ENCODE measurements around the gene ZNF200. TPM values are rescaled to one million over a fixed set of nuclear protein-coding genes. Genes with fewer than 3 reads are reported as not detected.
A peak's percentile ranks its signal among the peaks of the same experiment; 100 is the strongest.

The ZNF200 gene
- total and polyA plus RNA-seq, 3 donors from 2014 or later, result 41.9 to 48.3 (median 45.2) TPM

GRCh38 chr16:3179651-3180050 is 55.3 kb downstream of the ZNF200 start:
- intact Hi-C loops (cut with DNase I; ENCODE audit: low total_unique reads), result no loop called here
- H3K36me3 ChIP-seq (ENCODE audit: low read depth, missing control alignments), result no peaks in the 10 kb centered on the region
- TF ChIP-seq POLR2A (IDR thresholded peaks at IDR 0.05), result no peak
- TF ChIP-seq, protein P1, sequence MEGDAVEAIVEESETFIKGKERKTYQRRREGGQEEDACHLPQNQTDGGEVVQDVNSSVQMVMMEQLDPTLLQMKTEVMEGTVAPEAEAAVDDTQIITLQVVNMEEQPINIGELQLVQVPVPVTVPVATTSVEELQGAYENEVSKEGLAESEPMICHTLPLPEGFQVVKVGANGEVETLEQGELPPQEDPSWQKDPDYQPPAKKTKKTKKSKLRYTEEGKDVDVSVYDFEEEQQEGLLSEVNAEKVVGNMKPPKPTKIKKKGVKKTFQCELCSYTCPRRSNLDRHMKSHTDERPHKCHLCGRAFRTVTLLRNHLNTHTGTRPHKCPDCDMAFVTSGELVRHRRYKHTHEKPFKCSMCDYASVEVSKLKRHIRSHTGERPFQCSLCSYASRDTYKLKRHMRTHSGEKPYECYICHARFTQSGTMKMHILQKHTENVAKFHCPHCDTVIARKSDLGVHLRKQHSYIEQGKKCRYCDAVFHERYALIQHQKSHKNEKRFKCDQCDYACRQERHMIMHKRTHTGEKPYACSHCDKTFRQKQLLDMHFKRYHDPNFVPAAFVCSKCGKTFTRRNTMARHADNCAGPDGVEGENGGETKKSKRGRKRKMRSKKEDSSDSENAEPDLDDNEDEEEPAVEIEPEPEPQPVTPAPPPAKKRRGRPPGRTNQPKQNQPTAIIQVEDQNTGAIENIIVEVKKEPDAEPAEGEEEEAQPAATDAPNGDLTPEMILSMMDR (IDR thresholded peaks at IDR 0.05), result no peak
- H3K4me3 ChIP-seq, result no peak overlapping the region
- 73 to 75% methylated on average over 8 of the region's 8 CpGs for WGBS, 2 donors
- H3K9me3 ChIP-seq, result no peaks in the 10 kb centered on the region
- DNase-seq, result no peak
- peaks cover 8% of the 10 kb centered on the region for H3K27me3 ChIP-seq
- H3K27ac ChIP-seq, result no peak overlapping the region
- peaks cover 5% of the 10 kb centered on the region for H3K4me1 ChIP-seq

DNA sequence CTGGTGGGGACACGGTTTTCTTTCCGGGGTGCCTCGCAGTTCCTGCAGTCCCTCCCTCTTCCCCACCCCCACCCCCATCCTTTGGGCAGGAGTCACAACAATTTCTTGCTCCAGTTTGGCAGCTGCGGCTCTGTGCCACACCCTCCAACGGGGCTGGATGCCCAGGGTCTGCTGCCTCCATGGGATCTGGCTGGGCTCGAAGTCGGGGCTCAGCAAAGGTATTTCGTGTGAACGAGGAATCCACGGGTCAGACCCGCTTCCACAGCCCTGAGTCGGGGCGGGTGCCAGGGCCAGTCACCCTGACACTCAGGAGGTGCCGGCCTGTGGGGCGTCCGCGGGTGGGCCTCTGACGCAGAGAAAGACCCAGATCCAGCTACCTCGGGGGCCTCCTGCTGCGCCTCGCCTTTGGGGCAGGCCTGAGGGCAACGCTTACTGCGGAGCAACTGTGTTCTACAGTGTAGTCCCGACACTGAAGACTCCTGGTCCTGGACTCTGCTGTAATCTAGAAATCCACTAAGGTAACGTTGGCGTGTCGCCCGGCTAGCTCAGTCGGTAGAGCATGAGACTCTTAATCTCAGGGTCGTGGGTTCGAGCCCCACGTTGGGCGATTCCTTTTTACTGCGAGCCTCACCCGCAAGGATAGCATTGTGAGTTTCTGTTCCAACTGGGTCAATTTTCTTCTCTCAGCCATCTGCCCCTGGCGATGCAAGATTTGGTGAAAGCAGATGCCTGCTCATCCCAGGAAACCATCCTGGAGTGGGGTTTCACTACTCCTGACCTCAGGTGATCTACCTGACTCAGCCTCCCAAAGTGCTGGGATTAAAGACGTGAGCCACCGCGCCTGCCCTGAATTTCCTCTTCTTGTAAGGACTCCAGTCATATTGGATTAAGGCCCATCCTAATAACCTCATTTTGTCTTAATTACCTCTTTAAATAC is 59.5 kb downstream of the ZNF200 start:
- Histone ChIP-seq H3K9me3 (no peaks in the 10 kb centered on the region), H3K4me3 (peak overlapping the region in 1 of 2 donors; percentile 8), H3K4me1 (peaks cover 7% of the 10 kb centered on the region), H3K27ac (no peak overlapping the region), H3K27me3 (no peaks in the 10 kb centered on the region), H3K36me3 (ENCODE audit: low read depth, missing control alignments) (no peaks in the 10 kb centered on the region)
- TF ChIP-seq, protein P1 (IDR thresholded peaks at IDR 0.05), result no peak
- intact Hi-C loops (cut with DNase I; ENCODE audit: low total_unique reads), result no loop called here
- DNase-seq, result no peak
- 11% methylated on average over 18 to 28 of the region's 39 CpGs for WGBS, 2 donors

DNA sequence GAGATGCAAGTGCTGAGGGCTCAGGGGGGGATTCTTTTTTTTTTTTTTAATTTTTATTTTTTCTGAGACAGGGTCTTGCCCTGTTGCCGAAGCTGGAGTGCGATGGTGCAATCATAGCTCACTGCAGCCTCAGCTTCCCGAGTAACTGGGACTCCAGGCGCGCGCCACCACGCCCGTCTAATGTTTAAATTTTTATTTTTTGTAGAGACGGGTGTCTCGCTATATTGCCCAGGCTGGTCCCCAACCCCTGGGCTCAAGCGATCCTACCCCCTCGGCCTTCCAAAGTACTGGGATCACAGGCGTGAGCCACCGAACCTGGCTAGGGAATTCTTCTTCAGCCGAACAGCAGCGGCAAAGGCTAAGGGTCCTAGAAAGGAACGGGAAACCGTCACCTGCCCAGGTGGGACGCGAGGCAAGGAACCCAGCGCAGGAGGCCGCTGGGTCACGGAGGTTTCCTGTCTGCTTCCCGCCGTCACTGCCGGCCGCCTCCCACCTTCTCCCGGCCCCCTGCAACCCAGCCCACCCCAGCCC is 60.3 kb downstream of the ZNF200 start:
- H3K36me3 ChIP-seq (ENCODE audit: low read depth, missing control alignments), result no peaks in the 10 kb centered on the region
- H3K4me1 ChIP-seq, result peaks cover 8% of the 10 kb centered on the region
- H3K27me3 ChIP-seq, result no peaks in the 10 kb centered on the region
- no peak overlapping the region for H3K27ac ChIP-seq
- TF ChIP-seq, protein P1 (IDR thresholded peaks at IDR 0.05), result no peak
- no peak for TF ChIP-seq POLR2A (IDR thresholded peaks at IDR 0.05)
- no peak for DNase-seq
- 15 to 19% methylated on average over 27 to 28 of the region's 28 CpGs for WGBS, 2 donors
- intact Hi-C loops (cut with DNase I; ENCODE audit: low total_unique reads), result no loop called here
- H3K9me3 ChIP-seq, result no peaks in the 10 kb centered on the region
- H3K4me3 ChIP-seq, result peak overlapping the region in 1 of 2 donors; percentile 8

- TF ChIP-seq, protein P1 (IDR thresholded peaks at IDR 0.05), result no peak
- no peak for TF ChIP-seq POLR2A (IDR thresholded peaks at IDR 0.05)
- Histone ChIP-seq H3K27ac (no peak overlapping the region), H3K4me3 (no peak overlapping the region), H3K27me3 (no peaks in the 10 kb centered on the region), H3K4me1 (peaks cover 8% of the 10 kb centered on the region), H3K9me3 (no peaks in the 10 kb centered on the region), H3K36me3 (ENCODE audit: low read depth, missing control alignments) (no peaks in the 10 kb centered on the region)
- no peak for DNase-seq
- WGBS, 2 donors, result 7% methylated on average over 24 of the region's 24 CpGs
- intact Hi-C loops (cut with DNase I; ENCODE audit: low total_unique reads), result no loop called here
Observed at GRCh38 chr16:3173892-3174617, 60.9 kb downstream of the ZNF200 start.

Other genes starting within 250 kb of the ZNF200 start
- gene CLDN9, start 222.2 kb downstream of the ZNF200 start, total RNA-seq, result under 1 TPM; 0.37 to 0.39 TPM
- 0.34 TPM for gene CLDN9, start 222.2 kb downstream of the ZNF200 start, polyA plus RNA-seq (ENCODE audit: insufficient read depth, low read depth, low replicate concordance)
- under 1 TPM; 0.55 to 0.74 TPM for gene CLDN6, start 217.0 kb downstream of the ZNF200 start, total RNA-seq
- gene CLDN6, start 217.0 kb downstream of the ZNF200 start, polyA plus RNA-seq (ENCODE audit: insufficient read depth, low read depth, low replicate concordance), result 0.70 TPM
- gene TNFRSF12A, start 214.8 kb downstream of the ZNF200 start, total RNA-seq, result 10 to 100 TPM; 16.8 to 33.4 TPM
- gene TNFRSF12A, start 214.8 kb downstream of the ZNF200 start, polyA plus RNA-seq (ENCODE audit: insufficient read depth, low read depth, low replicate concordance), result 12.8 TPM
- 10 to 100 TPM; 30.2 to 39.4 TPM for gene HCFC1R1, start 211.2 kb downstream of the ZNF200 start, total RNA-seq
- 94.5 TPM for gene HCFC1R1, start 211.2 kb downstream of the ZNF200 start, polyA plus RNA-seq (ENCODE audit: insufficient read depth, low read depth, low replicate concordance)
- 10 to 100 TPM; 17.3 to 27.3 TPM for gene THOC6, start 211.1 kb downstream of the ZNF200 start, total RNA-seq
- 19.6 TPM for gene THOC6, start 211.1 kb downstream of the ZNF200 start, polyA plus RNA-seq (ENCODE audit: insufficient read depth, low read depth, low replicate concordance)
- gene BICDL2, start 198.2 kb downstream of the ZNF200 start, total RNA-seq, result 1 to 10 TPM in 1 of 2 donors, under 1 TPM in 1; 0.37 to 1.3 TPM
- gene BICDL2, start 198.2 kb downstream of the ZNF200 start, polyA plus RNA-seq (ENCODE audit: insufficient read depth, low read depth, low replicate concordance), result 0.29 TPM
- 1 to 10 TPM in 1 of 2 donors, under 1 TPM in 1; 0.62 to 1.5 TPM for gene MMP25, start 188.6 kb downstream of the ZNF200 start, total RNA-seq
- gene MMP25, start 188.6 kb downstream of the ZNF200 start, polyA plus RNA-seq (ENCODE audit: insufficient read depth, low read depth, low replicate concordance), result 0.53 TPM
- gene IL32, start 169.5 kb downstream of the ZNF200 start, total RNA-seq, result 10 to 100 TPM; 27.1 to 33.0 TPM
- 62.2 TPM for gene IL32, start 169.5 kb downstream of the ZNF200 start, polyA plus RNA-seq (ENCODE audit: insufficient read depth, low read depth, low replicate concordance)
- under 1 TPM; 0.79 to 0.93 TPM for gene ZSCAN10, start 135.9 kb downstream of the ZNF200 start, total RNA-seq
- 0.91 TPM for gene ZSCAN10, start 135.9 kb downstream of the ZNF200 start, polyA plus RNA-seq (ENCODE audit: insufficient read depth, low read depth, low replicate concordance)
- gene ZNF205, start 122.6 kb downstream of the ZNF200 start, total RNA-seq, result 10 to 100 TPM in 1 of 2 donors, 1 to 10 TPM in 1; 9.8 to 19.4 TPM
- gene ZNF205, start 122.6 kb downstream of the ZNF200 start, polyA plus RNA-seq (ENCODE audit: insufficient read depth, low read depth, low replicate concordance), result 5.5 TPM
- 10 to 100 TPM; 43.1 to 57.3 TPM for gene ZNF213, start 100.1 kb downstream of the ZNF200 start, total RNA-seq
- 46.8 TPM for gene ZNF213, start 100.1 kb downstream of the ZNF200 start, polyA plus RNA-seq (ENCODE audit: insufficient read depth, low read depth, low replicate concordance)
- not detected for gene OR1F1, start 47.0 kb downstream of the ZNF200 start, total RNA-seq
- not detected for gene OR1F1, start 47.0 kb downstream of the ZNF200 start, polyA plus RNA-seq (ENCODE audit: insufficient read depth, low read depth, low replicate concordance)
- gene MEFV, start 21.5 kb upstream of the ZNF200 start, total RNA-seq, result 1 to 10 TPM; 5.2 to 5.7 TPM
- 2.6 TPM for gene MEFV, start 21.5 kb upstream of the ZNF200 start, polyA plus RNA-seq (ENCODE audit: insufficient read depth, low read depth, low replicate concordance)
- gene ZNF263, start 48.3 kb upstream of the ZNF200 start, total RNA-seq, result 10 to 100 TPM; 47.3 to 58.3 TPM
- 44.7 TPM for gene ZNF263, start 48.3 kb upstream of the ZNF200 start, polyA plus RNA-seq (ENCODE audit: insufficient read depth, low read depth, low replicate concordance)
- gene TIGD7, start 70.3 kb upstream of the ZNF200 start, total RNA-seq, result 10 to 100 TPM; 17.5 to 22.6 TPM
- gene TIGD7, start 70.3 kb upstream of the ZNF200 start, polyA plus RNA-seq (ENCODE audit: insufficient read depth, low read depth, low replicate concordance), result 12.7 TPM
- 10 to 100 TPM; 50.9 to 66.3 TPM for gene ZNF75A, start 70.3 kb upstream of the ZNF200 start, total RNA-seq
- 29.5 TPM for gene ZNF75A, start 70.3 kb upstream of the ZNF200 start, polyA plus RNA-seq (ENCODE audit: insufficient read depth, low read depth, low replicate concordance)
- under 1 TPM; 0.39 to 0.68 TPM for gene OR2C1, start 120.7 kb upstream of the ZNF200 start, total RNA-seq
- 0.30 TPM for gene OR2C1, start 120.7 kb upstream of the ZNF200 start, polyA plus RNA-seq (ENCODE audit: insufficient read depth, low read depth, low replicate concordance)
- gene ZSCAN32, start 165.8 kb upstream of the ZNF200 start, total RNA-seq, result 10 to 100 TPM; 13.4 to 19.1 TPM
- 21.0 TPM for gene ZSCAN32, start 165.8 kb upstream of the ZNF200 start, polyA plus RNA-seq (ENCODE audit: insufficient read depth, low read depth, low replicate concordance)
- gene ZNF174, start 166.1 kb upstream of the ZNF200 start, total RNA-seq, result 10 to 100 TPM; 18.3 to 23.2 TPM
- gene ZNF174, start 166.1 kb upstream of the ZNF200 start, polyA plus RNA-seq (ENCODE audit: insufficient read depth, low read depth, low replicate concordance), result 19.2 TPM
- 10 to 100 TPM in 1 of 2 donors, 1 to 10 TPM in 1; 9.1 to 11.0 TPM for gene ZNF597, start 208.3 kb upstream of the ZNF200 start, total RNA-seq
- 6.9 TPM for gene ZNF597, start 208.3 kb upstream of the ZNF200 start, polyA plus RNA-seq (ENCODE audit: insufficient read depth, low read depth, low replicate concordance)
- gene NAA60, start 208.5 kb upstream of the ZNF200 start, total RNA-seq, result 100 to 1,000 TPM in 1 of 2 donors, 10 to 100 TPM in 1; 99.2 to 120 TPM
- 61.8 TPM for gene NAA60, start 208.5 kb upstream of the ZNF200 start, polyA plus RNA-seq (ENCODE audit: insufficient read depth, low read depth, low replicate concordance)